ENCODE data around the gene SCN11A. TPM values are rescaled to one million over a fixed set of nuclear protein-coding genes. Genes with fewer than 3 reads are reported as not detected.

Gene SCN11A
- total and polyA plus RNA-seq, 9 of the 15 experiments (the other 6 are each of a cell fraction or from before 2014, with no cell fraction given): 0.01 to 0.05 (median 0.04) TPM; not detected in 6

GRCh38 chr3:39021465-39022285 is 30.1 kb downstream of the SCN11A start (continued):
- no peak for TF ChIP-seq ZBTB11 (CRISPR knock-in tag; IDR thresholded peaks at IDR 0.05)
- no peak for TF ChIP-seq E2F8 (IDR thresholded peaks at IDR 0.05; ENCODE audit: low read depth, partially characterized antibody)
- no peak for TF ChIP-seq ERF (CRISPR knock-in tag; IDR thresholded peaks at IDR 0.05)
- TF ChIP-seq POLR2A (conservative IDR thresholded peaks at IDR 0.05): no peak
- no peak for TF ChIP-seq CUX1 (CRISPR knock-in tag; IDR thresholded peaks at IDR 0.05)
- no peak for TF ChIP-seq GTF2E2 (tag; IDR thresholded peaks at IDR 0.05)
- no peak for TF ChIP-seq ZBTB49 (CRISPR knock-in tag; IDR thresholded peaks at IDR 0.05; ENCODE audit: borderline replicate concordance)
- TF ChIP-seq, protein P1, sequence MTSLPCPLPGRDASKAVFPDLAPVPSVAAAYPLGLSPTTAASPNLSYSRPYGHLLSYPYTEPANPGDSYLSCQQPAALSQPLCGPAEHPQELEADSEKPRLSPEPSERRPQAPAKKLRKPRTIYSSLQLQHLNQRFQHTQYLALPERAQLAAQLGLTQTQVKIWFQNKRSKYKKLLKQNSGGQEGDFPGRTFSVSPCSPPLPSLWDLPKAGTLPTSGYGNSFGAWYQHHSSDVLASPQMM (CRISPR knock-in tag; IDR thresholded peaks at IDR 0.05): no peak
- no peak for TF ChIP-seq ZSCAN32 (CRISPR knock-in tag; IDR thresholded peaks at IDR 0.05)
- no peak for TF ChIP-seq SMAD2 (IDR thresholded peaks at IDR 0.05; ENCODE audit: low read depth, low read length)
- TF ChIP-seq NCOA4 (IDR thresholded peaks at IDR 0.05; ENCODE audit: partially characterized antibody): no peak
